SKM-1 (cell line): Measurements from ENCODE around the gene RGN.
"Not testable (repeated sequence)": the region's sequence is repeated elsewhere in the genome, so short reads cannot be mapped to it uniquely, and the experiment has no call there.

Experiments
- DNase-seq: peaks from one replicate; lab custom pipeline; 2025; ENCODE audit not compliant: unreplicated experiment; lab: John Stamatoyannopoulos, UW

Gene RGN

DNA sequence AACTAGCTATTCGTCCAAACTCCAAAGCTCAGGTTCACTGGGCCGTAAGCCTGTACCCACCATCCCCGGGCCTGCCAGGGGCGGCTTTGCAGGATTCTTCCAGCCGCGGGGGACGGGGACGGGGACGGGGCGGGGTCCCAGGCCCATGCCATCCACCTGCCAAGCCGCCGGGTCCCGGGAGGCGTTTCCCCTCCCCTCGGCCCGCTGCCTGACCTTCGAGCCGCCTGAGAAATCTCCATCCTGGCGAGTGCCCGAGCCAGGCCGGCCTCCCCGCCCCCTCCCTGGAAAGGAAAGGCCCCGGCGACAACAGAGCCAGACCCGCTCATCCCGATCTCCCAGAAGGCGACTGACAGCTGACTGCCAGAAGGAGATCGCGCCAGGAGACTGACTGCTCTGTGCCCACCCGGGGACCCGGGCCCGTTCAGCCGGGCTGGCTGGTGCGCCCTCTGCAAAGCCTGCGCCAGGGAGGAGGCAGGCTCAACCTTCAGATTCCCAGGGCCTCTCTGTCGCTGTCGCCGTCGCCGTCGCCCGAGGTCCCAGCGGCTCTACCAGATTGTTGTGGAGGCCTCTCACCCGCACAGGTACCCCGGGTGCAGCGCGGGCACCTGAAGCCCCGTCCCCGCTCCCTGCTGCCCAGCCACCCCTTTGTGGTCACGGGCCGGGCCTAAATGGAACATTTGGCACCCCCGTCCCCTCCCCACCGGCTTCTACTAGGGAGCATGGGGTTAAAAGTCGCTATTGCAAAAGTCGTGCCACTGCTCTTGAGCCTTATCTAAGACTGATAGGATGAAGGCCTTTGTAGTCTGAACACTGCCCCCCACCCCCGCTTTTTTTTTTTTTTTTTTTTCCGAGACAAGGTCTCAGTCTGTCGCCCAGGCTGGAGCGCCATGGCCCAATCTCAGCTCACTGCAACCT, at the start of gene RGN:
Gene RGN, plus strand, starts transcription at position 315 of the 915 bp plus-strand sequence. CDS start 2,702 bp downstream, outside the sequence.
- DNase-seq, result no peak

DNA sequence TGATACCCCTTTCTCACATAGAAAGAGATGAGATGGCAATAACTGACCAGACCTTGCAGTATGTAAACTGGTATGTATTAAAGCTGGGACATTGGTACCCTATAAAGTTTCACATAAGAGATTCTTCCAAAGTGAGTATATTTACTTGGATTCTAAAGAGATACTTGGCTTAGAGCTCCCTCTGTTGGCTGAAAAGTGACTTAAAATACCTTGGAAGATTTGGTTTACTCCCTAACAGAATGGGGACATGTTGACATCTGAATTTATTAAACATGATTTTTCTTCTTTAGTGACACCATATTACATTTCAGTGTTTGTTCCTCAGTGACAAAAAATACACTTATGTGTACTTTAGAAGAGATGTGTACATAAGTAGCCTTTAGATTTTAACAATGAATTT, 47.9 kb upstream of the RGN start:
- peak; percentile 13 for DNase-seq

GRCh38 chrX:47047989-47048388, 30.3 kb upstream of the RGN start:
- no peak for DNase-seq

- DNase-seq, result no peak
These were observed 18.9 kb upstream of the RGN start for GRCh38 chrX:47059142-47059874.

GRCh38 chrX:47060708-47061107, 17.5 kb upstream of the RGN start:
- DNase-seq, result no peak

GRCh38 chrX:47061238-47061919, 16.9 kb upstream of the RGN start:
- DNase-seq, result no peak

GRCh38 chrX:47063179-47063578, 15.1 kb upstream of the RGN start:
- DNase-seq, result no peak

- no peak for DNase-seq
These were observed 10.0 kb upstream of the RGN start for GRCh38 chrX:47068214-47068613.

- no peak for DNase-seq
These were observed 9.5 kb upstream of the RGN start for GRCh38 chrX:47068720-47069119.

DNA sequence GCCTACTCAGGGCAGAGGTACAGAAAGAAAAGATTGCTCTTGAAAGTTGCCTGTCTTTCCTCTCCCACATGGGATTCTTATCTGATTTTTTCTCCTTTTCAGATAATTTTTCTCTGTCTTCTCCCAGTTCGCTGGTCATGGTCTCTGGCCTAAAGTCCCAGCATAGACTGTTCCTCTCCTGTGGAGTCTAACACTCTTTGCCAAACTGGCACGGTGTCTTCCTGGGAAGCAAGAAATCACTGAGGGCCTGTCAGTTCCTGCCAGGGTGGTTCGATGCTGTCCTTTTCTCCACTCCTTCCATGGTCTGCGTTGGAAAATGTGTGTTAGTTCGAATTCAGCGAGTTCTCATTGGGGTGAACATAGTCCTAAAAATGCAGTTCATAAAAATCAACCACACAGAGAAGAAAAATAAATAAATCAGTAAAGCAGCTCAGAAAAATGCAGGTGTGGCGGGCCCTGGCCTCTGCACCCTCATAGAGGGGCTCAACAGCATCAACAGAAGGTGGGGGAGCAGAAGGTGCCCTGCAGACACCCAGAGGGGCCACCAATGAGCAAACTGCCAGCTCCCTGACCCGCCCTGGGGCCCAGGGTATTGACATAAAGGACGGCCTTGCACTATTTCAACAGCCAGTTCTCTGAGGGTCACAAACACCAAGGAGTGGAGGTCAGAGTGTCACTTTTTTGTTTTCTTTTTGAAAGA, 2.1 kb downstream of the RGN start:
- no peak for DNase-seq

- no peak for DNase-seq
These were observed 2.6 kb downstream of the RGN start for GRCh38 chrX:47080915-47081236.

- no peak for DNase-seq
These were observed 13.0 kb downstream of the RGN start for GRCh38 chrX:47091149-47091775.

DNA sequence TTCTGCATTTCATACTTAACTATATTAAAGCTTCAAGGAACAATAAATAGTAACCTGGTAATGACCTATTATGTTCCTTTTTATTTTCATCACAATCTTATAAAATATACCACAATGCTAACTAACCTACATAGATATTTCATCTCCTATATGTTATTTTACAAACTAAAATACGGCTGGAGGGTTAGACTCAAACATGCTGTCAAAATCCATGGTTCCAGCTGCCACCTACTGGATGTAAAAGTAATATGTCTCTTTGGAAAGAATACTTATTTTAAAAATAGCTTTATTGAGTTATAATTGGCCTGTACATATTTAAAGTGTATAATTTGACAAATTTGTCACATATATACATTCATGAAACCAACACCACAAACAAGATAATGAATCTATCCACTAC, 15.0 kb downstream of the RGN start:
- DNase-seq, result no peak

DNA sequence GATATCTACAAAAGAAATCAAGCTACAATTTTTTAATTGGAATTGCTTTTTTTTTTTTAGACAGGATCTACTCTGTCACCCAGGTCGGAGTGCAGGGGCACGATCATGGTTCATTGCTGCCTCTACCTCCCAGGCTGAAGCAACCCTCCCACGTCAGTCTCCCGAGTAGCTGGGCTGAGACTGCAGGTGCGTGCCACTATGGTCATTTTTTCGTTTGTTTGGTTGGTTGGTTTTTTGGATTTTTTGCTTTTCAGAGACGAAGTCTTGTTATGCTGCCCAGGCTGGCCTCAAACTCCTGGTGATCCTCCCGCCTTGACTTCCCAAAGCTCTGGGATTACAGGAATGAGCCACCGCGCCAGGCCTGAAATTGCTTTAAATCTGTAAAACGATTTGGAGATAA, 15.6 kb downstream of the RGN start:
- DNase-seq, result no peak

DNA sequence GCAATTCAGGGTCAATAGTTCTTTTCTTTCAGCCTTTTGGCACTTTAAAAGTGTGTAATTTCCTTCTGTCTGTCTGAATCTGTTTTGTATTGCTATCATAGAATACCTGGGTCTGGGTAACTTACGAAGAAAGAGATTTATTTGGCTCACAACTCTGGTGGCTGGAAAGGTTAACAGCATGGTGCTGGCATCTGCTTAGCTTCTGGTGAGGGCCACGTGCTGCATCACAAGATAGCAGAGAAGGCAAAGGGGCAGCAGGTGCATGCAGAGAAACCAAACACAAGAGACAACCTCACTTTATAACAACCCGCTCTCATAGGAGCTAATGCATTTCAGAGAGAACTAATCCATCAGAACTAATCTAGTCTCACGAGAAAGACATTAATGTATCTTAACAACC, 18.8 kb downstream of the RGN start:
- DNase-seq, result no peak

- no peak for DNase-seq
These were observed 20.3 kb downstream of the RGN start for GRCh38 chrX:47098338-47099094.

DNA sequence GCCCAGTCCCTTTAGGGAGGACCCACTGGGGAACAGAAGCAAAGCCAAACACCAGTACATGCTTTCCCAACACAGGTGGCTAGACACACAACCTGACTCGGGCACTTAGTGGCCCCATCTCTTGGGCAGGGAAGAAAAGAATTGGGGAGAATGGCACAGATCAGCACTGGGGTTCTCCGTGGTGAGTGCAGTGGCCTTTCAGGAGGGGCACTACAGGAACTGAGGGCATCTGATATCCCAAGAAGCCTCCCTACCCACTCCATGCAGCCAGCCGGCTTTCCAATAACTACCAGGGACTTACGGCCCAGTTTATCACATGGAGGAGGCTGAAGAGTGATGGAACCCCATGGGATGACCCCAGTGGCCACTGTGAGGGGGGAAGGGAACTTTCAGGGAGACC, 23.0 kb downstream of the RGN start:
- DNase-seq, result no peak

DNA sequence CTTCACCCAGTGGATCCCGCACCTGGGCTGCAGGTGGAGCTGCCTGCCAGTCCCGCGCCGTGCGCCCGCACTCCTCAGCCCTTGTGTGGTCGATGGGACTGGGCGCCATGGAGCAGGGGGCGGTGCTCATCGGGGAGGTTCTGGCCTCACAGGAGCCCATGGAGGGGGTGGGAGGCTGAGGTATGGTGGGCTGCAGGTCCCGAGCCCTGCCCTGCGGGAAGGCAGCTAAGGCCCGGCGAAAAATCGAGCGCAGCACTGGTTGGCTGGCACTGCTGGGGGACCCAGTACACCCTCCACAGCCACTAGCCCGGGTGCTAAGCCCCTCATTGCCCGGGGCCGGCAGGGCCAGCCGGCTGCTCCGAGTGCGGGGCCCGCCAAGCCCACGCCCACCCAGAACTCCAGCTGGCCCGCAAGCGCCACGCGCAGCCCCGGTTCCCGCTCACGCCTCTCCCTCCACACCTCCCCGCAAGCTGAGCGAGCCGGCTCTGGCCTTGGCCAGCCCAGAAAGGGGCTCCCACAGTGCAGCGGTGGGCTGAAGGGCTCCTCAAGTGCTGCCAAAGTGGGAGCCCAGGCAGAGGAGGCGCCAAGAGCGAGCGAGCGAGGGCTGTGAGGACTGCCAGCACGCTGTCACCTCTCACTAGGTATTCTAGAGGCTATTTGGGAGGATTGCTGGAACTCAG, 32.8 kb downstream of the RGN start:
- not testable (repeated sequence) for DNase-seq

DNA sequence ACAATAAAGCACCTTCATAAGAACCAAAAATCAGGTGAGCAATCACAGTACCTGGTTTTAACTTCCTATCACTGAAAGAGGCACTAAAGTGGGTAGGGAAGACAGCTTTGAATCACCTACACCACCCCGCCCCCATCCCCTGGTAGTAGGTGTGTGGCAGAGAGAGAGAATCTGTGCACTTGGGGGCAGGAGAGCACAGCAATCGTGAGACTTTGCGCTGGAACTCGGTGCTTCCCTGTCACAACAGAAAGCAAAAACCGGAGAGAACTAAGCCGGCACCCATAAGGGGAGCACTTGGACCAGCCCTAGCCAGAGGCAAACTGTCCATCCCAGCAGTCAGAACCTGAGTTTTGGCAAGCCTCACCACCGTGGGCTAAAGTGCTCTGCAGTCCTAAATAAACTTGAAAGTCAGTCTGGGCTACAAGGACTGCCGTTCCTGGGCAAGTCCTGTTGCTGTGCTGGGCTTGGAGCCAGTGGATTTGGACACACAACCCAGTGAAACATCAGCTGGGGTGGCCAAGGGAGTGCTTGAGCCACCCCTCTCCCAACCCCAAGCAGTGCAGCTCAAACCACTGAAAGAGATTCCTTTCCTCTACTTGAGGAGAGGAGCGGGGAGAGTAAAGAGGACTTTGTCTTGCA, 34.2 kb downstream of the RGN start:
- no peak for DNase-seq
